Measurements from ENCODE around the gene FMO1. TPM values are rescaled to one million over a fixed set of nuclear protein-coding genes. Genes with fewer than 3 reads are reported as not detected.

FMO1 gene
- total and polyA plus RNA-seq, 8 donors: 1.9 to 7.5 (median 2.9) TPM

GRCh38 chr1:171263901-171264300 is 15.6 kb downstream of the FMO1 start:
- Histone ChIP-seq H3K4me3 (no peak overlapping the region), H3K27ac (no peak overlapping the region), H3K9me3 (no peaks in the 10 kb centered on the region), H3K27me3 (no peaks in the 10 kb centered on the region), H3K4me1 (no peaks in the 10 kb centered on the region), H3K36me3 (no peaks in the 10 kb centered on the region)
- peak in 2 of 4 donors; percentile 64 to 71 for DNase-seq
- ATAC-seq: no peak
- intact Hi-C loops (cut with DNase I): no loop called here
- TF ChIP-seq CTCF (IDR thresholded peaks at IDR 0.05): no peak

- Histone ChIP-seq H3K4me3 (no peak overlapping the region), H3K9me3 (no peaks in the 10 kb centered on the region), H3K27ac (no peak overlapping the region), H3K4me1 (no peaks in the 10 kb centered on the region), H3K27me3 (no peaks in the 10 kb centered on the region), H3K36me3 (no peaks in the 10 kb centered on the region)
- intact Hi-C loops (cut with DNase I): no loop called here
- DNase-seq: no peak
- TF ChIP-seq CTCF (IDR thresholded peaks at IDR 0.05): no peak
- ATAC-seq: no peak
Measured at GRCh38 chr1:171265686-171266085, 17.4 kb downstream of the FMO1 start.

- H3K27ac ChIP-seq: no peak overlapping the region
- DNase-seq: no peak
- H3K4me3 ChIP-seq: no peak overlapping the region
- no peaks in the 10 kb centered on the region for H3K27me3 ChIP-seq
- no peaks in the 10 kb centered on the region for H3K9me3 ChIP-seq
- no peaks in the 10 kb centered on the region for H3K36me3 ChIP-seq
- intact Hi-C loops (cut with DNase I): no loop called here
- H3K4me1 ChIP-seq: no peaks in the 10 kb centered on the region
- no peak for ATAC-seq
- TF ChIP-seq CTCF (IDR thresholded peaks at IDR 0.05): no peak
Measured at GRCh38 chr1:171266930-171267329, 18.6 kb downstream of the FMO1 start.

GRCh38 chr1:171267391-171267790 is 19.1 kb downstream of the FMO1 start:
- no peaks in the 10 kb centered on the region for H3K27me3 ChIP-seq
- intact Hi-C loops (cut with DNase I): no loop called here
- no peaks in the 10 kb centered on the region for H3K9me3 ChIP-seq
- no peak for TF ChIP-seq CTCF (IDR thresholded peaks at IDR 0.05)
- no peaks in the 10 kb centered on the region for H3K36me3 ChIP-seq
- ATAC-seq (peak; percentile 32), DNase-seq (no peak)
- no peak overlapping the region for H3K27ac ChIP-seq
- H3K4me3 ChIP-seq: no peak overlapping the region
- H3K4me1 ChIP-seq: no peaks in the 10 kb centered on the region

GRCh38 chr1:171270806-171271205 is 22.5 kb downstream of the FMO1 start:
- DNase-seq (no peak), ATAC-seq (no peak)
- no peak overlapping the region for H3K27ac ChIP-seq
- H3K4me3 ChIP-seq: no peak overlapping the region
- H3K36me3 ChIP-seq: no peaks in the 10 kb centered on the region
- H3K27me3 ChIP-seq: no peaks in the 10 kb centered on the region
- no peak for TF ChIP-seq CTCF (IDR thresholded peaks at IDR 0.05)
- intact Hi-C loops (cut with DNase I): no loop called here
- no peaks in the 10 kb centered on the region for H3K4me1 ChIP-seq
- no peaks in the 10 kb centered on the region for H3K9me3 ChIP-seq

Measured in left lung (tissue), 10 donors.